Measurements from ENCODE around the gene ZBED5.

- TF ChIP-seq CTCF (IDR thresholded peaks at IDR 0.05; ENCODE audit: low read depth, low read length) (no peak), POLR2A (IDR thresholded peaks at IDR 0.05; ENCODE audit: extremely low read depth, insufficient read length) (no peak), MYC (IDR thresholded peaks at IDR 0.05; ENCODE audit: low read depth, low read length) (no peak)
Observed at GRCh38 chr11:10805741-10806140, 52.1 kb downstream of the ZBED5 start.

Measured in NB4 (cell line).